ENCODE data around the gene CNNM3.

Gene CNNM3

DNA sequence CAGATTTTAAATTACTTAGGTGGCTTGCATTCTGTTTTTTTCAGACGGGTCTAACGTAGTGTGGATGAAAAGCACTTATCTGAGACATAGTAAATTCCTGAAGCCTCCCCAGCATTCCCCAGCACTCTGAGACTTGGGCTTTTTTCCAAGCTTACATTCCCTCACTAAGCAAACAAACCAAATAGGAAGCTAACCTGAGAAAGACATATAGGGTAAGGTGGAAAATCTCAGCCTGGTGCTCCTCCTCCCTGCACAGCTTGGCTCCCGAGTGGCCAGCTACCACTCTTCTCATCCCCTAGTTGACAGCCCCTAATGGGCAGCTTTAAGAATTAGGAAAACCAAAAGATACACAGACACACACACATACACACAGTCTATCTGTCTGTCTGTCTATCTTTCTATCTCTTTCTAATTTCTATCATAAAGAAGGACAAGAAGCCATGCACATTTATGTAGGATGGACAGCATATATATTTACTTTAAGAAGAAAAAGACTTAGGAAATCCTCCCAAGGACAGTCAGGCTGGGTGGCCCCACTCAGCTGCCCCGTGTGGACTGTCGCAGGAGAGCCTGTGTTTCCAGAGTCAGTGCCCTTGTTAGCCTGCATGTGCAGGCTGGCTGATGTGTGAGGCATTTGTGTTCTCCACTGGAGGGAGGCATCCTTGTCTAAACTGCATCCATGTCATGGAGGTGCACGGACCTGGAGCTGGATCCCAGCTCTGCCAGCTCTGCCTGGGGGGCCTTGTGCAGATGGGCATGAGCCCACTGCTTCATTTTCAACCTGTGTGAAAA, 8.2 kb downstream of the CNNM3 start (continued):
- TF ChIP-seq, protein P1, sequence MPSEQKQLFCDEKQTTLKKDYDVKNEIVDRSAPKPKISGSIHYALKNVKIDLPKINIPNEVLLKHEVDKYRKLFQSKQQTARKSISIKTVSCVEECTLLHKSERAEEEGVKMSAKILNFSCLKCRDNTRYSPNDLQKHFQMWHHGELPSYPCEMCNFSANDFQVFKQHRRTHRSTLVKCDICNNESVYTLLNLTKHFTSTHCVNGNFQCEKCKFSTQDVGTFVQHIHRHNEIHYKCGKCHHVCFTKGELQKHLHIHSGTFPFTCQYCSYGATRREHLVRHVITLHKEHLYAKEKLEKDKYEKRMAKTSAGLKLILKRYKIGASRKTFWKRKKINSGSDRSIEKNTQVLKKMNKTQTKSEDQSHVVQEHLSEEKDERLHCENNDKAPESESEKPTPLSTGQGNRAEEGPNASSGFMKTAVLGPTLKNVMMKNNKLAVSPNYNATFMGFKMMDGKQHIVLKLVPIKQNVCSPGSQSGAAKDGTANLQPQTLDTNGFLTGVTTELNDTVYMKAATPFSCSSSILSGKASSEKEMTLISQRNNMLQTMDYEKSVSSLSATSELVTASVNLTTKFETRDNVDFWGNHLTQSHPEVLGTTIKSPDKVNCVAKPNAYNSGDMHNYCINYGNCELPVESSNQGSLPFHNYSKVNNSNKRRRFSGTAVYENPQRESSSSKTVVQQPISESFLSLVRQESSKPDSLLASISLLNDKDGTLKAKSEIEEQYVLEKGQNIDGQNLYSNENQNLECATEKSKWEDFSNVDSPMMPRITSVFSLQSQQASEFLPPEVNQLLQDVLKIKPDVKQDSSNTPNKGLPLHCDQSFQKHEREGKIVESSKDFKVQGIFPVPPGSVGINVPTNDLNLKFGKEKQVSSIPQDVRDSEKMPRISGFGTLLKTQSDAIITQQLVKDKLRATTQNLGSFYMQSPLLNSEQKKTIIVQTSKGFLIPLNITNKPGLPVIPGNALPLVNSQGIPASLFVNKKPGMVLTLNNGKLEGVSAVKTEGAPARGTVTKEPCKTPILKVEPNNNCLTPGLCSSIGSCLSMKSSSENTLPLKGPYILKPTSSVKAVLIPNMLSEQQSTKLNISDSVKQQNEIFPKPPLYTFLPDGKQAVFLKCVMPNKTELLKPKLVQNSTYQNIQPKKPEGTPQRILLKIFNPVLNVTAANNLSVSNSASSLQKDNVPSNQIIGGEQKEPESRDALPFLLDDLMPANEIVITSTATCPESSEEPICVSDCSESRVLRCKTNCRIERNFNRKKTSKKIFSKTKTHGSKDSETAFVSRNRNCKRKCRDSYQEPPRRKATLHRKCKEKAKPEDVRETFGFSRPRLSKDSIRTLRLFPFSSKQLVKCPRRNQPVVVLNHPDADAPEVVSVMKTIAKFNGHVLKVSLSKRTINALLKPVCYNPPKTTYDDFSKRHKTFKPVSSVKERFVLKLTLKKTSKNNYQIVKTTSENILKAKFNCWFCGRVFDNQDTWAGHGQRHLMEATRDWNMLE (tag by site-specific recombination; conservative IDR thresholded peaks at IDR 0.05; ENCODE audit: low read depth): no peak

DNA sequence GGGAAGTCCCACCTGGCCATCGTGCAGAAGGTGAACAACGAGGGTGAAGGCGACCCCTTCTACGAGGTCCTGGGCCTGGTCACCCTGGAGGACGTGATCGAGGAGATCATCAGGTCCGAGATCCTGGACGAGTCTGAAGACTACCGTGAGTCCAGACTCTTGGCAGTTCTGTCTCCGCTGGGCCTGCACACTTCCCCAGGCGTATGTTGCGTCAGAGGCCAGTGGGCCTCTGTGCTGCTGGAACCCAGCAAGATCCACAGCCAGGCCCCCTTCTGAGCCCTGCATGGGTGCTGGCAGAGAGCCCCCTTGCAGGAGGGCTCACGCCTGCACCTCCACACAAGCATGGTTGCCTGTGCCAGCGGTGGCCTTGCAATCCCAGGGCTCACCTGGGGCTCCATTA, 9.0 kb downstream of the CNNM3 start:
- CTCF ChIA-PET: interaction anchor here (0.5 to 1.3 kb wide), 5 partner anchors 10 to 78 kb away, joined by 3 to 4 read pairs (median 4); partner anchors contain the start of gene ANKRD39
- no peak overlapping the region for H3K4me3 ChIP-seq (ENCODE audit: low read depth, low read length)
- no peaks in the 10 kb centered on the region for H3K9me3 ChIP-seq (ENCODE audit: control insufficient read depth, insufficient read depth, low read depth, low read length)
- H3K27ac ChIP-seq (ENCODE audit: extremely low read depth, low read depth, low read length): no peak overlapping the region
- peak; percentile 87 for TF ChIP-seq GLIS1 (tag by site-specific recombination; IDR thresholded peaks at IDR 0.05)
- TF ChIP-seq OSR2 (tag by site-specific recombination; IDR thresholded peaks at IDR 0.05): no peak
- peak; percentile 68 for TF ChIP-seq ZIC2 (tag by site-specific recombination; IDR thresholded peaks at IDR 0.05)
- peaks cover 3% of the 10 kb centered on the region; the same call in 1 of the 2 replicates for H3K4me1 ChIP-seq (ENCODE audit: control insufficient read depth, insufficient read depth, low read length)
- POLR2A ChIA-PET: no interaction called here
- H3K36me3 ChIP-seq (ENCODE audit: control insufficient read depth in 2 of 2, insufficient read depth in 1 of 2, low read length in 2 of 2): peaks cover 24 to 74% of the 10 kb centered on the region in 2 experiments

DNA sequence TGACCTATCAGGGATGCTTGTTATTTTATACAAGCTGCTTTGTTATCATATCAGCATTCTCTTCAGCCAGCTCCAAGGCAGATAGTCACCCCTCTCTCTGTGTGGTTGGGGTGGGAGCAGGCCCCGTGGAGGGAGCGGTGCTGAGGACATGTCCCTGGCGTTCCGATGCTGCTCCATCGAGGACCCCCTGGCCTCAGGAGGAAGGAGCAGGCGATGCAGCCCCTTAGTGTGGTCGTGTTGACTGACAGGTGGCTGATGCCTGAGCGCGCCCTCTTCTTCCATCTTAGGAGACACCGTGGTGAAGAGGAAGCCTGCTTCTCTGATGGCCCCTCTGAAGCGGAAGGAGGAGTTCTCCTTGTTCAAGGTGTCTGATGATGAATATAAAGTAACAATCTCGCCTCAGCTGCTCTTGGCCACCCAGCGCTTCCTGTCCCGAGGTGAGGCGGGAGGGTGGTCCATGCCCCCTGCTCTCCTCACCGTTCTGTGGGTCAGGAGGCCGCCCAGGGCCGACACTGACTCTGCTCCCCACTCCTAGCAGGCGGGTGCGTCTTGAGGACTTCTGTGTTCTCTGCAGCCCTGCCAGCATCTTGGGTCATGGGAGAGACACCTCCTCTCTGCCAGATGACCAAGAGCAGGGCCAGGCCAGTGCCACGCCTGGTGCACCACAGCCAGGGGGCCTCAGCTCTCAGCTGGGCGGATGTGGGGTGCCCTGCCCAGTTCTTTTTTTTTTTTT, 10.6 kb downstream of the CNNM3 start:
- Histone ChIP-seq H3K36me3 (ENCODE audit: control insufficient read depth in 2 of 2, insufficient read depth in 1 of 2, low read length in 2 of 2) (peaks cover 29 to 83% of the 10 kb centered on the region in 2 experiments), H3K9me3 (ENCODE audit: control insufficient read depth, insufficient read depth, low read depth, low read length) (no peaks in the 10 kb centered on the region), H3K27ac (ENCODE audit: extremely low read depth, low read depth, low read length) (no peak overlapping the region), H3K4me3 (ENCODE audit: low read depth, low read length) (no peak overlapping the region), H3K4me1 (ENCODE audit: control insufficient read depth, insufficient read depth, low read length) (peaks cover 3% of the 10 kb centered on the region; the same call in 1 of the 2 replicates)
- ChIA-PET POLR2A (no interaction called here), CTCF (no interaction called here)
- TF ChIP-seq, protein P2, sequence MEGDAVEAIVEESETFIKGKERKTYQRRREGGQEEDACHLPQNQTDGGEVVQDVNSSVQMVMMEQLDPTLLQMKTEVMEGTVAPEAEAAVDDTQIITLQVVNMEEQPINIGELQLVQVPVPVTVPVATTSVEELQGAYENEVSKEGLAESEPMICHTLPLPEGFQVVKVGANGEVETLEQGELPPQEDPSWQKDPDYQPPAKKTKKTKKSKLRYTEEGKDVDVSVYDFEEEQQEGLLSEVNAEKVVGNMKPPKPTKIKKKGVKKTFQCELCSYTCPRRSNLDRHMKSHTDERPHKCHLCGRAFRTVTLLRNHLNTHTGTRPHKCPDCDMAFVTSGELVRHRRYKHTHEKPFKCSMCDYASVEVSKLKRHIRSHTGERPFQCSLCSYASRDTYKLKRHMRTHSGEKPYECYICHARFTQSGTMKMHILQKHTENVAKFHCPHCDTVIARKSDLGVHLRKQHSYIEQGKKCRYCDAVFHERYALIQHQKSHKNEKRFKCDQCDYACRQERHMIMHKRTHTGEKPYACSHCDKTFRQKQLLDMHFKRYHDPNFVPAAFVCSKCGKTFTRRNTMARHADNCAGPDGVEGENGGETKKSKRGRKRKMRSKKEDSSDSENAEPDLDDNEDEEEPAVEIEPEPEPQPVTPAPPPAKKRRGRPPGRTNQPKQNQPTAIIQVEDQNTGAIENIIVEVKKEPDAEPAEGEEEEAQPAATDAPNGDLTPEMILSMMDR (tag by site-specific recombination; IDR thresholded peaks at IDR 0.05): no peak
- TF ChIP-seq, protein P3, sequence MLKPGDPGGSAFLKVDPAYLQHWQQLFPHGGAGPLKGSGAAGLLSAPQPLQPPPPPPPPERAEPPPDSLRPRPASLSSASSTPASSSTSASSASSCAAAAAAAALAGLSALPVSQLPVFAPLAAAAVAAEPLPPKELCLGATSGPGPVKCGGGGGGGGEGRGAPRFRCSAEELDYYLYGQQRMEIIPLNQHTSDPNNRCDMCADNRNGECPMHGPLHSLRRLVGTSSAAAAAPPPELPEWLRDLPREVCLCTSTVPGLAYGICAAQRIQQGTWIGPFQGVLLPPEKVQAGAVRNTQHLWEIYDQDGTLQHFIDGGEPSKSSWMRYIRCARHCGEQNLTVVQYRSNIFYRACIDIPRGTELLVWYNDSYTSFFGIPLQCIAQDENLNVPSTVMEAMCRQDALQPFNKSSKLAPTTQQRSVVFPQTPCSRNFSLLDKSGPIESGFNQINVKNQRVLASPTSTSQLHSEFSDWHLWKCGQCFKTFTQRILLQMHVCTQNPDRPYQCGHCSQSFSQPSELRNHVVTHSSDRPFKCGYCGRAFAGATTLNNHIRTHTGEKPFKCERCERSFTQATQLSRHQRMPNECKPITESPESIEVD (tag by site-specific recombination; IDR thresholded peaks at IDR 0.05): no peak
- TF ChIP-seq WT1 (tag by site-specific recombination; IDR thresholded peaks at IDR 0.05): no peak
- no peak for TF ChIP-seq ZNF274 (IDR thresholded peaks at IDR 0.05; ENCODE audit: low read length)
- TF ChIP-seq ZNF274 (tag by site-specific recombination; IDR thresholded peaks at IDR 0.05; ENCODE audit: borderline replicate concordance): no peak
- TF ChIP-seq, protein P4, sequence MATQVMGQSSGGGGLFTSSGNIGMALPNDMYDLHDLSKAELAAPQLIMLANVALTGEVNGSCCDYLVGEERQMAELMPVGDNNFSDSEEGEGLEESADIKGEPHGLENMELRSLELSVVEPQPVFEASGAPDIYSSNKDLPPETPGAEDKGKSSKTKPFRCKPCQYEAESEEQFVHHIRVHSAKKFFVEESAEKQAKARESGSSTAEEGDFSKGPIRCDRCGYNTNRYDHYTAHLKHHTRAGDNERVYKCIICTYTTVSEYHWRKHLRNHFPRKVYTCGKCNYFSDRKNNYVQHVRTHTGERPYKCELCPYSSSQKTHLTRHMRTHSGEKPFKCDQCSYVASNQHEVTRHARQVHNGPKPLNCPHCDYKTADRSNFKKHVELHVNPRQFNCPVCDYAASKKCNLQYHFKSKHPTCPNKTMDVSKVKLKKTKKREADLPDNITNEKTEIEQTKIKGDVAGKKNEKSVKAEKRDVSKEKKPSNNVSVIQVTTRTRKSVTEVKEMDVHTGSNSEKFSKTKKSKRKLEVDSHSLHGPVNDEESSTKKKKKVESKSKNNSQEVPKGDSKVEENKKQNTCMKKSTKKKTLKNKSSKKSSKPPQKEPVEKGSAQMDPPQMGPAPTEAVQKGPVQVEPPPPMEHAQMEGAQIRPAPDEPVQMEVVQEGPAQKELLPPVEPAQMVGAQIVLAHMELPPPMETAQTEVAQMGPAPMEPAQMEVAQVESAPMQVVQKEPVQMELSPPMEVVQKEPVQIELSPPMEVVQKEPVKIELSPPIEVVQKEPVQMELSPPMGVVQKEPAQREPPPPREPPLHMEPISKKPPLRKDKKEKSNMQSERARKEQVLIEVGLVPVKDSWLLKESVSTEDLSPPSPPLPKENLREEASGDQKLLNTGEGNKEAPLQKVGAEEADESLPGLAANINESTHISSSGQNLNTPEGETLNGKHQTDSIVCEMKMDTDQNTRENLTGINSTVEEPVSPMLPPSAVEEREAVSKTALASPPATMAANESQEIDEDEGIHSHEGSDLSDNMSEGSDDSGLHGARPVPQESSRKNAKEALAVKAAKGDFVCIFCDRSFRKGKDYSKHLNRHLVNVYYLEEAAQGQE (tag by site-specific recombination; IDR thresholded peaks at IDR 0.05): no peak
- no peak for TF ChIP-seq ZNF404 (tag by site-specific recombination; IDR thresholded peaks at IDR 0.05)
- TF ChIP-seq RBAK (tag by site-specific recombination; IDR thresholded peaks at IDR 0.05): no peak
- TF ChIP-seq GLI2 (tag by site-specific recombination; IDR thresholded peaks at IDR 0.05; ENCODE audit: borderline replicate concordance, low read depth): no peak
- TF ChIP-seq FEZF1 (tag by site-specific recombination; IDR thresholded peaks at IDR 0.05): no peak
- no peak for TF ChIP-seq ZNF76 (tag by site-specific recombination; IDR thresholded peaks at IDR 0.05; ENCODE audit: borderline replicate concordance, low read depth)
- TF ChIP-seq ZNF416 (tag by site-specific recombination; IDR thresholded peaks at IDR 0.05): no peak
- TF ChIP-seq ZNF555 (tag by site-specific recombination; conservative IDR thresholded peaks at IDR 0.05): no peak
- no peak for TF ChIP-seq ZNF391 (tag by site-specific recombination; IDR thresholded peaks at IDR 0.05; ENCODE audit: borderline replicate concordance, low read depth)
